GM13977 (cell line): Measurements from ENCODE around the gene FRS3.

ENCODE experiments used
- DNase-seq: peaks from one replicate; pipeline ENCODE4 v3.0.0; 2012; ENCODE audit warnings: low spot score
- CTCF ChIP-seq: IDR thresholded peaks from 2 replicates; pipeline ENCODE4 v1.5.1; 2012; ENCODE audit warnings: mild to moderate bottlenecking, control low read depth; ENCODE audit not compliant: insufficient read depth; ENCODE audit errors: extremely low read depth, missing control alignments
- in situ Hi-C: fragments of 300-500 bp; cut with MboI; formaldehyde crosslinking; loops from one replicate; pipeline ENCODE4 v1.12.0; 2022; ENCODE audit warnings: low sequenced_read_pairs, low pct_unique_long_range_greater_than_20kb, mixed read lengths, inconsistent platforms; ENCODE audit not compliant: unreplicated experiment

Gene FRS3

GRCh38 chr6:41743406-41744235 lies 36.1 kb downstream of the FRS3 start:
- no peak for TF ChIP-seq CTCF
- no peak for DNase-seq
- in situ Hi-C loops: no loop called here

- in situ Hi-C loops: no loop called here
- no peak for TF ChIP-seq CTCF
- DNase-seq: no peak
These were observed 37.8 kb downstream of the FRS3 start for GRCh38 chr6:41741625-41742490.

- TF ChIP-seq CTCF: no peak
- in situ Hi-C loops: no loop called here
These were observed 39.1 kb downstream of the FRS3 start for GRCh38 chr6:41740366-41741162.

GRCh38 chr6:41739041-41739440 lies 40.7 kb downstream of the FRS3 start:
- no peak for TF ChIP-seq CTCF
- in situ Hi-C loops: no loop called here
- no peak for DNase-seq

More at GRCh38 chr6:41740366-41741162, 39.1 kb downstream of the FRS3 start:
- DNase-seq: no peak

- TF ChIP-seq CTCF: no peak
- in situ Hi-C loops: no loop called here
- no peak for DNase-seq
These were observed 42.0 kb downstream of the FRS3 start for GRCh38 chr6:41737591-41738130.
